Osteocyte (in vitro differentiated cells): Measurements from ENCODE around the gene ORC4. TPM values are rescaled to one million over a fixed set of nuclear protein-coding genes. Genes with fewer than 3 reads are reported as not detected.
A peak's percentile ranks its signal among the peaks of the same experiment; 100 is the strongest.
"Not testable (repeated sequence)": the region's sequence is repeated elsewhere in the genome, so short reads cannot be mapped to it uniquely, and the experiment has no call there.

Experiments
- DNase-seq: peaks from one replicate; pipeline ENCODE4 v3.0.0; 2021; ENCODE audit warnings: mixed read lengths; ENCODE audit not compliant: unreplicated experiment; ENCODE audit errors: extremely low spot score
- H3K27ac Mint-ChIP-seq: one replicate; pipeline ENCODE4 v1.8.0; 2021; ENCODE audit warnings: mild to moderate bottlenecking, mixed read lengths; ENCODE audit not compliant: unreplicated experiment
- H3K27me3 Mint-ChIP-seq: one replicate; pipeline ENCODE4 v1.8.0; 2021; ENCODE audit warnings: mixed read lengths; ENCODE audit not compliant: unreplicated experiment
- H3K36me3 Mint-ChIP-seq: one replicate; pipeline ENCODE4 v1.8.0; 2021; ENCODE audit warnings: mixed read lengths; ENCODE audit not compliant: unreplicated experiment
- H3K4me1 Mint-ChIP-seq: one replicate; pipeline ENCODE4 v1.8.0; 2021; ENCODE audit warnings: mixed read lengths; ENCODE audit not compliant: unreplicated experiment
- H3K4me3 Mint-ChIP-seq: one replicate; pipeline ENCODE4 v1.8.0; 2021; ENCODE audit warnings: mild to moderate bottlenecking, moderate library complexity, mixed read lengths; ENCODE audit not compliant: unreplicated experiment
- H3K9me3 Mint-ChIP-seq: one replicate; pipeline ENCODE4 v1.8.0; 2021; ENCODE audit warnings: mixed read lengths; ENCODE audit not compliant: unreplicated experiment
- total RNA-seq: library from RNA; stranded (reverse); gene quantifications from 2 replicates; pipeline ENCODE4 v1.2.1, GENCODE V29; 2021
- TF ChIP-seq, protein P1 (sequence below): fragments of 200-600 bp; sonication (generic); IDR thresholded peaks from 2 replicates; pipeline ENCODE4 v1.5.0; 2021; ENCODE audit warnings: antibody characterized with exemption, mild to moderate bottlenecking, moderate library complexity

Gene ORC4
- total RNA-seq, 1 donor from 2014 or later: 45.0 TPM

DNA sequence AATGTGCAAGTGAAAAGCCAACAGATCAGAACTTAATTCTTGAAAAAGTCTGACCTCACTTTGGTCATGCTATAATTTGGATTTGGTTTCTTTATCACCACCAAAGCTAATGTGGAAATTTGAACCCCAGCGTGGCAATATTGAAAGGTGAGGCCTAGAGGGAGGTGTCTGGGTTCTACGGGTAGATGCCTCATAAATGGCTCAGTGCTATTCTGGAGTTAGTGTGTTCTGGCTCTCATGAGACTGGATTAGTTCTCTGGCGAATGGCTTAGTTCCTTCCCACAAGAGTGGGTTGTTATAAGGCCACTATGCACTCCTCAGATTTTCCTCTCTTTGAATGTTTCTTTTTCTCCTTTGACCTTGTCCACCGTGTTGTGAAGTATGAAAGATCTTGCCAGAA lies 22.3 kb downstream of the ORC4 start:
- Mint-ChIP-seq H3K27me3 (no peaks in the 10 kb centered on the region), H3K4me1 (no peaks in the 10 kb centered on the region), H3K4me3 (no peak overlapping the region), H3K27ac (no peak overlapping the region), H3K9me3 (peaks cover 25% of the 10 kb centered on the region), H3K36me3 (peaks cover 25% of the 10 kb centered on the region)
- TF ChIP-seq, protein P1, sequence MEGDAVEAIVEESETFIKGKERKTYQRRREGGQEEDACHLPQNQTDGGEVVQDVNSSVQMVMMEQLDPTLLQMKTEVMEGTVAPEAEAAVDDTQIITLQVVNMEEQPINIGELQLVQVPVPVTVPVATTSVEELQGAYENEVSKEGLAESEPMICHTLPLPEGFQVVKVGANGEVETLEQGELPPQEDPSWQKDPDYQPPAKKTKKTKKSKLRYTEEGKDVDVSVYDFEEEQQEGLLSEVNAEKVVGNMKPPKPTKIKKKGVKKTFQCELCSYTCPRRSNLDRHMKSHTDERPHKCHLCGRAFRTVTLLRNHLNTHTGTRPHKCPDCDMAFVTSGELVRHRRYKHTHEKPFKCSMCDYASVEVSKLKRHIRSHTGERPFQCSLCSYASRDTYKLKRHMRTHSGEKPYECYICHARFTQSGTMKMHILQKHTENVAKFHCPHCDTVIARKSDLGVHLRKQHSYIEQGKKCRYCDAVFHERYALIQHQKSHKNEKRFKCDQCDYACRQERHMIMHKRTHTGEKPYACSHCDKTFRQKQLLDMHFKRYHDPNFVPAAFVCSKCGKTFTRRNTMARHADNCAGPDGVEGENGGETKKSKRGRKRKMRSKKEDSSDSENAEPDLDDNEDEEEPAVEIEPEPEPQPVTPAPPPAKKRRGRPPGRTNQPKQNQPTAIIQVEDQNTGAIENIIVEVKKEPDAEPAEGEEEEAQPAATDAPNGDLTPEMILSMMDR: no peak
- DNase-seq: no peak

- Mint-ChIP-seq H3K9me3 (peaks cover 12% of the 10 kb centered on the region), H3K27ac (no peak overlapping the region), H3K4me1 (no peaks in the 10 kb centered on the region), H3K36me3 (peaks cover 16% of the 10 kb centered on the region), H3K27me3 (no peaks in the 10 kb centered on the region), H3K4me3 (no peak overlapping the region)
- DNase-seq: no peak
- TF ChIP-seq, protein P1: no peak
Observed at GRCh38 chr2:147996828-147997227, 23.7 kb downstream of the ORC4 start.

GRCh38 chr2:147994965-147995364 lies 25.6 kb downstream of the ORC4 start:
- peaks cover 16% of the 10 kb centered on the region for H3K36me3 Mint-ChIP-seq
- not testable (repeated sequence) for H3K4me3 Mint-ChIP-seq, DNase-seq, H3K27ac Mint-ChIP-seq, H3K4me1 Mint-ChIP-seq, H3K27me3 Mint-ChIP-seq, H3K9me3 Mint-ChIP-seq

DNA sequence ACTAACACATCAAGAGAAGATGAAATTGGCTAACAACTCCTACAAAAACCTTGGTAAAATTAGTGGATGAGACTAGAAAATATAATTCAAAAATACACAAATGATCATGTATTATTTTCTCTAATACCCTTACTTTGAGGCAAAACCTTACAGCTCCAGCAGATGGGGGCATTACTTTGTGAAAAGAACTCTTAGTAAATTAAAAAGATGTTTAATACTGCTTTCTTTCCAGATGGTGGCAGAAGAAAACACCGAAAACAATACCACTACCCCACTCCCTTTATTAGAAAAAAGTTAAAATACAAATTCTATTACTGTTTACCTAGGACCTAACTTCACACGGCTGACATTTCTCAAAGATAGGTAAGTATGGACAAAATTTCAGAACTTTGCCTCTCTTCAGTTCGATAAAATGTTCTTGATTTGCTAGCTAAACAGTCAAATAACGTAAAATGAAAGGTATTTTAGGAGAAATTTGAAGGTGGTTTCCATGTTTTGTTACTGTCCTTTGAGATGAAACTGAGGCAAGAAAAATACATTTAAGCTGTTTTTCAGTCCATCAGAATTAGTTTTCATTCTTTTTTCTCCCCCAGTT lies 30.6 kb downstream of the ORC4 start:
- Mint-ChIP-seq H3K27me3 (no peaks in the 10 kb centered on the region), H3K4me3 (no peak overlapping the region), H3K4me1 (peaks cover 2% of the 10 kb centered on the region), H3K27ac (no peak overlapping the region), H3K9me3 (no peaks in the 10 kb centered on the region), H3K36me3 (peaks cover 5% of the 10 kb centered on the region)
- TF ChIP-seq, protein P1: peak; percentile 83
- DNase-seq: no peak

DNA sequence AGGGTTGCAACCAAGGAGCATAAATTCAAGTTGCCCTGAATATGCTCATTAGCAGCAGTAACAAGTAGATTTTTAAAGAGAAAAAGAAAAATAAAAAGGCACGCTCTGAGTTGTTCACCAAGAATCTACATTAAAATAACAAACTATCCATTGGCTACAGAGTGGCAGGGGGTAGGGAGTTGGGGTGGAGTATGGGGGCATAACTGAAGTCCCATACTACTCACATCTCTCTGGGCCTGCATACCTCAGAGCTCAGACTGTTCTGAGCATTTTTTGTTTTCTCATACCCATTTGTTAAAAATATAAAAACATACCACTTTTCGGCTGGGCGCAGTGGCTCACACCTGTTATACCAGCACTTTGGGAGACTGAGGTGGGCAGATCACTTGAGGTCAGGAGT lies 31.4 kb downstream of the ORC4 start:
- Mint-ChIP-seq H3K27me3 (no peaks in the 10 kb centered on the region), H3K9me3 (no peaks in the 10 kb centered on the region), H3K4me1 (peaks cover 2% of the 10 kb centered on the region), H3K27ac (no peak overlapping the region), H3K4me3 (no peak overlapping the region), H3K36me3 (peaks cover 2% of the 10 kb centered on the region)
- no peak for DNase-seq
- TF ChIP-seq, protein P1: no peak
